HepG2 (cell line): Measurements from ENCODE around the gene DDRGK1. TPM values are rescaled to one million over a fixed set of nuclear protein-coding genes. Genes with fewer than 3 reads are reported as not detected.

Experiments used
- AGO1 ChIP-seq: fragments of 200-400 bp; formaldehyde crosslinking; IDR thresholded peaks from 2 replicates; pipeline ENCODE4 v1.6.1; 2017; ENCODE audit warnings: mild to moderate bottlenecking, low read depth, low read length, moderate library complexity; ENCODE audit not compliant: poor library complexity, severe bottlenecking
- AGO2 ChIP-seq: fragments of 200-400 bp; formaldehyde crosslinking; optimal IDR thresholded peaks from 2 replicates; pipeline ENCODE3; 2017; ENCODE audit warnings: mild to moderate bottlenecking, low read depth, low read length, moderate library complexity
- AKAP8 ChIP-seq: sonication (generic); formaldehyde crosslinking; IDR thresholded peaks from 2 replicates; pipeline ENCODE4 v1.5.1; 2020; ENCODE audit warnings: mild to moderate bottlenecking, missing genetic modification reagents
- AKNA ChIP-seq: sonication (generic); formaldehyde crosslinking; IDR thresholded peaks from 2 replicates; pipeline ENCODE4 v1.4.0; 2020; ENCODE audit warnings: missing genetic modification reagents, borderline replicate concordance
- ATF2 ChIP-seq: sonication (generic); formaldehyde crosslinking; IDR thresholded peaks from 2 replicates; pipeline ENCODE4 v1.4.0; 2020; ENCODE audit warnings: missing genetic modification reagents
- ELF4 ChIP-seq: sonication (generic); formaldehyde crosslinking; IDR thresholded peaks from 2 replicates; pipeline ENCODE4 v1.5.0; 2020; ENCODE audit warnings: missing genetic modification reagents, mild to moderate bottlenecking, moderate library complexity, borderline replicate concordance
- SCMH1 ChIP-seq: sonication (generic); formaldehyde crosslinking; IDR thresholded peaks from 2 replicates; pipeline ENCODE4 v1.9.0; 2021; ENCODE audit warnings: missing genetic modification reagents, mild to moderate bottlenecking, borderline replicate concordance
- SP4 ChIP-seq: sonication (generic); formaldehyde crosslinking; IDR thresholded peaks from 2 replicates; pipeline ENCODE4 v1.8.1; 2023; ENCODE audit warnings: mild to moderate bottlenecking, missing genetic modification reagents
- TGIF2 ChIP-seq: IDR thresholded peaks from 2 replicates; pipeline ENCODE4 v1.6.1; 2016; ENCODE audit warnings: control low read depth, missing compliant biosample characterization
- U2AF1 ChIP-seq: fragments of 200-400 bp; formaldehyde crosslinking; optimal IDR thresholded peaks from 2 replicates; pipeline ENCODE3; 2017; ENCODE audit warnings: mild to moderate bottlenecking, low read depth, low read length
- ZBTB7B ChIP-seq: sonication (generic); formaldehyde crosslinking; IDR thresholded peaks from 2 replicates; pipeline ENCODE4 v1.4.0; 2020; ENCODE audit warnings: missing genetic modification reagents
- ZFP91 ChIP-seq: sonication (generic); formaldehyde crosslinking; IDR thresholded peaks from 2 replicates; pipeline ENCODE4 v1.9.0; 2022; ENCODE audit warnings: missing genetic modification reagents, mild to moderate bottlenecking, borderline replicate concordance
- ZNF121 ChIP-seq: sonication (generic); formaldehyde crosslinking; IDR thresholded peaks from 2 replicates; pipeline ENCODE4 v1.5.0; 2020; ENCODE audit warnings: mild to moderate bottlenecking, missing genetic modification reagents
- ZNF225 ChIP-seq: sonication (generic); formaldehyde crosslinking; IDR thresholded peaks from 2 replicates; pipeline ENCODE4 v1.4.0; 2020; ENCODE audit warnings: mild to moderate bottlenecking, missing genetic modification reagents
- ZNF432 ChIP-seq: sonication (generic); formaldehyde crosslinking; IDR thresholded peaks from 2 replicates; pipeline ENCODE4 v1.5.0; 2020; ENCODE audit warnings: missing genetic modification reagents, mild to moderate bottlenecking, borderline replicate concordance
- ZNF570 ChIP-seq: sonication (generic); formaldehyde crosslinking; IDR thresholded peaks from 2 replicates; pipeline ENCODE4 v1.4.0; 2020; ENCODE audit warnings: mild to moderate bottlenecking, missing genetic modification reagents, borderline replicate concordance
- ZNF597 ChIP-seq: sonication (generic); formaldehyde crosslinking; IDR thresholded peaks from 2 replicates; pipeline ENCODE4 v1.5.0; 2020; ENCODE audit warnings: missing genetic modification reagents
- ZNF607 ChIP-seq: sonication (generic); formaldehyde crosslinking; IDR thresholded peaks from 2 replicates; pipeline ENCODE4 v1.5.1; 2020; ENCODE audit warnings: missing genetic modification reagents, mild to moderate bottlenecking, borderline replicate concordance
- ZNF766 ChIP-seq: sonication (generic); formaldehyde crosslinking; IDR thresholded peaks from 2 replicates; pipeline ENCODE4 v1.5.0; 2020; ENCODE audit warnings: missing genetic modification reagents, borderline replicate concordance
- ZNF83 ChIP-seq: sonication (generic); formaldehyde crosslinking; IDR thresholded peaks from 2 replicates; pipeline ENCODE4 v1.4.0; 2020; ENCODE audit warnings: missing genetic modification reagents, mild to moderate bottlenecking, borderline replicate concordance
- polyA plus RNA-seq, 8 experiments: library from polyadenylated mRNA; depleted of rRNA in 3 of 8; stranded (reverse) in 7 of 8; unstranded in 1 of 8; fragments of >200 nt; fragmentation: Illumina TruSeq in 4 of 8; extraction: Trizol in 4 of 8; gene quantifications; 2 replicates each; pipeline versions ENCODE4 v1.2.1 to v1.2.3, GENCODE V29; 2011 to 2016; ENCODE audit warnings: low read depth in 4 of 8, missing spikeins in 1 of 8, mixed read lengths in 1 of 8; ENCODE audit not compliant: insufficient read depth in 1 of 8
- total RNA-seq, 5 experiments: library from RNA; depleted of rRNA; stranded (reverse); fragments of >200 nt; fragmentation: Illumina TruSeq; extraction: Trizol; gene quantifications; 2 replicates each; pipeline ENCODE4 v1.2.3, GENCODE V29; 2016; ENCODE audit warnings: low read depth in 1 of 5

The DDRGK1 gene
- total and polyA plus RNA-seq, 2 of the 13 experiments (the other 11 are each of a cell fraction or from before 2014, with no cell fraction given) = 96.7 to 149 TPM

GRCh38 chr20:3168079-3168828 is 36.2 kb downstream of the DDRGK1 start (continued):
- TF ChIP-seq ZNF432 (no peak), ZNF83 (no peak), ZNF570 (CRISPR knock-in tag) (no peak), AKNA (no peak), ZNF121 (CRISPR knock-in tag) (peak; percentile 76), AKAP8 (CRISPR knock-in tag) (peak; percentile 92), SP4 (peak; percentile 88), TGIF2 (peak; percentile 74), ZNF607 (CRISPR knock-in tag) (peak; percentile 68; the same call in 1 of the 2 replicates), ZNF766 (no peak; the same call in 1 of the 2 replicates), U2AF1 (peak; percentile 24), ZNF225 (CRISPR knock-in tag) (peak; percentile 84), ZFP91 (CRISPR knock-in tag) (peak; percentile 92; the same call in 1 of the 2 replicates), ELF4 (no peak), ZBTB7B (CRISPR knock-in tag) (peak; percentile 71; the same call in 1 of the 2 replicates), SCMH1 (no peak), AGO1 (peak; percentile 59), ATF2 (peak; percentile 70; the same call in 1 of the 2 replicates), ZNF597 (CRISPR knock-in tag) (no peak), AGO2 (no peak)
